Mucosa of descending colon (tissue), 3 donors: ENCODE measurements around the gene SH2D1B. TPM values are rescaled to one million over a fixed set of nuclear protein-coding genes. Genes with fewer than 3 reads are reported as not detected.

Source experiments
- ATAC-seq: fragments of 200-7000 bp; cut with Tn5 transposase; one replicate; pipeline ENCODE4 v1.9.1; 2020; ENCODE audit warnings: mild to moderate bottlenecking, moderate library complexity
- DNase-seq, 3 donors: peaks; one replicate each; pipeline ENCODE4 v3.0.0-alpha.2; 2020
- H3K36me3 ChIP-seq: fragments of 200-600 bp; one replicate; pipeline ENCODE4 v1.8.0; 2021; ENCODE audit warnings: low read depth, mild to moderate bottlenecking
- H3K4me1 ChIP-seq: fragments of 200-600 bp; one replicate; pipeline ENCODE4 v1.8.0; 2021; ENCODE audit warnings: low read depth, mild to moderate bottlenecking
- H3K4me3 ChIP-seq: fragments of 200-600 bp; one replicate; pipeline ENCODE4 v1.8.0; 2021; ENCODE audit warnings: mild to moderate bottlenecking
- H3K9me3 ChIP-seq: fragments of 200-600 bp; one replicate; pipeline ENCODE4 v1.8.0; 2021; ENCODE audit warnings: mild to moderate bottlenecking
- CTCF ChIP-seq: fragments of 200-600 bp; IDR thresholded peaks from one replicate; pipeline ENCODE4 v1.8.0; 2022; ENCODE audit warnings: antibody characterized with exemption, mild to moderate bottlenecking
- intact Hi-C, 2 donors: fragments of 100-400 bp; cut with DNase I in 1 of 2; cut with micrococcal nuclease in 1 of 2; formaldehyde crosslinking; loops; one replicate each; pipeline versions ENCODE4 v1.11.0 to v1.11.1; 2022; cut with DNase I, micrococcal nuclease
- total RNA-seq, 3 donors: library from RNA; stranded (reverse); fragmentation: NEBNext Ultra II Directional in 2 of 3; extraction: Animal tissue kit (Norgen Biotek cat#: 25700) in 2 of 3; gene quantifications; one replicate each; pipeline versions ENCODE4 v1.2.1 to v1.2.4, GENCODE V29; 2021 to 2023
- donor health status: DM: no; HTN: no; CAD: no; lungs with moderate emphysema.
- donor health status: DM: no; HTN: no; CAD: no.
- donor health status: DM: no; HTN: yes; CAD: no.

The SH2D1B gene
- total RNA-seq, 3 donors from 2014 or later: 0.93 to 1.3 (median 1.0) TPM

GRCh38 chr1:162374406-162374805 lies 37.5 kb downstream of the SH2D1B start:
- DNase-seq (no peak), ATAC-seq (no peak)
- no peaks in the 10 kb centered on the region for H3K36me3 ChIP-seq
- TF ChIP-seq CTCF: no peak
- H3K4me1 ChIP-seq: peaks cover 29% of the 10 kb centered on the region
- H3K4me3 ChIP-seq: no peak overlapping the region
- intact Hi-C loops: no loop called here
- H3K9me3 ChIP-seq: no peaks in the 10 kb centered on the region

GRCh38 chr1:162373541-162374260 lies 38.2 kb downstream of the SH2D1B start:
- Histone ChIP-seq H3K4me3 (no peak overlapping the region), H3K9me3 (no peaks in the 10 kb centered on the region), H3K36me3 (no peaks in the 10 kb centered on the region), H3K4me1 (peaks cover 29% of the 10 kb centered on the region)
- intact Hi-C loops: no loop called here
- DNase-seq: no peak
- peak; percentile 37 for ATAC-seq
- TF ChIP-seq CTCF: no peak

GRCh38 chr1:162373072-162373427 lies 38.9 kb downstream of the SH2D1B start:
- ATAC-seq (no peak), DNase-seq (no peak)
- no peaks in the 10 kb centered on the region for H3K36me3 ChIP-seq
- H3K4me3 ChIP-seq: no peak overlapping the region
- intact Hi-C loops: no loop called here
- H3K9me3 ChIP-seq: no peaks in the 10 kb centered on the region
- TF ChIP-seq CTCF: no peak
- peaks cover 32% of the 10 kb centered on the region for H3K4me1 ChIP-seq

GRCh38 chr1:162372159-162373071 lies 39.5 kb downstream of the SH2D1B start:
- Histone ChIP-seq H3K9me3 (no peaks in the 10 kb centered on the region), H3K36me3 (no peaks in the 10 kb centered on the region), H3K4me1 (peaks cover 35% of the 10 kb centered on the region), H3K4me3 (no peak overlapping the region)
- DNase-seq: peak; percentile 63 to 72 (median 71)
- ATAC-seq: peak; percentile 59
- TF ChIP-seq CTCF: no peak
- intact Hi-C loops: no loop called here

GRCh38 chr1:162371611-162372010 lies 40.3 kb downstream of the SH2D1B start:
- DNase-seq: no peak
- Histone ChIP-seq H3K36me3 (no peaks in the 10 kb centered on the region), H3K4me3 (no peak overlapping the region), H3K9me3 (no peaks in the 10 kb centered on the region), H3K4me1 (peaks cover 35% of the 10 kb centered on the region)
- TF ChIP-seq CTCF: no peak
- intact Hi-C loops: no loop called here
- no peak for ATAC-seq
